NCI-H1436 treated with DMSO at 0.1 percent for 48 hours (cell line): ENCODE measurements around the gene CCDC188.

ENCODE experiments used
- DNase-seq: peaks from one replicate; lab custom pipeline; 2025; lab: John Stamatoyannopoulos, UW

Gene CCDC188

DNA sequence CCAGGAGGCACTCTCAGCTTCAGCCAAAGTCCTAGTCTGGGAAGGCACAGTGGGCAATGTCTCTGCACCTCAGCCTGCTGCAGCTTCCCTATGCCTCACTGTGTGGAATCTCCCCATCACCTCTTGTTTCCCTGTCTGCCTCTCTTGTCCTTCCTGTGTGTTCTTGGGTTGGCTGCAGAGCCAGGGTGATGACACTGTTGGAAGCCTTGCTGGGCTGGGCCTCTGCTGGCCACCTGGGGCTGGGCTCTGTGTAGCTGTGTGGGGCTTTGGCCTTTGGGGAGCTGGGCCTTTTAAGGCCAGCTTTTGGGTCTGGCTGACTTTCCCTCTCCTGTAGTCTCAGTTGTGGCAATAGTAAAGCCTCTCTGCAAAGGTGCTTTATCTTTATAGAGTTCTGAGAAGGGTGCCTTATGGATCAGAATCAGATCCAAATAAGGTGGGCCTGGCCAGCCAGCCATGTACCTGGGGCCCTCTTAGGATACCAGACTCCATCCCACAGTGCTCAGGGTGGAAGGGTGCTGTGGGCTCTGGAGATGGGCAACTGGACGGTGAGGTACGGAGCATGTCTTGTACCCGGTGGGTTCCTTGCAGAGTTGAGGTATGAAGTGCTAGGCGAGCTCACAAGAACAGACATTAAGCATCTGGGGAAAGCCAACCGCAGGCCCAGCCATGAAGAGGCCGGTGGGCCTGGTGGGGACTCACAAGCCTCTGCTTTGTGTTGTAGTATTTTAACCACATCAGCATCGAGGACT lies 45.2 kb downstream of the CCDC188 start:
- no peak for DNase-seq

- no peak for DNase-seq
Observed at GRCh38 chr22:20102203-20102780, 48.6 kb downstream of the CCDC188 start.

DNA sequence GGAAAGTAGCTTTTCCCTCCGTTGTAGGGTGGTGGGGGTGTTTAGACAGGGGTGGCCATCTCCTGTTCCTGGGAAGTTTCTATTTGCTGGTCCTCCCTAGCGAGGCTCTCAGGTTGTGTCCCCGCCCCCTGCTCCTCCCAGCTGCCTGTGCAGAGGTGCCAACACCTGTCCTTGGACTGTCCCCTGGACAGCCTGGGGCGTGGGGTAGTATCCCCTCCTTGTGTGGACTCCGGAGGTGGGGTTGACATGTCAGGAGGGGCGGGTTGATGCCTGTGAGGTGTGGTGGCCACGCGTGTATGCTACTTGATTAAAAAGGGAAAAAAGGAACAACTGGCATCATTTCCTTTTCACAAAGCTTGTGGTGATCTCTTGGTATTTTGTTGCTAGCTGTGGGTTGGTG lies 49.2 kb downstream of the CCDC188 start:
- no peak for DNase-seq

DNA sequence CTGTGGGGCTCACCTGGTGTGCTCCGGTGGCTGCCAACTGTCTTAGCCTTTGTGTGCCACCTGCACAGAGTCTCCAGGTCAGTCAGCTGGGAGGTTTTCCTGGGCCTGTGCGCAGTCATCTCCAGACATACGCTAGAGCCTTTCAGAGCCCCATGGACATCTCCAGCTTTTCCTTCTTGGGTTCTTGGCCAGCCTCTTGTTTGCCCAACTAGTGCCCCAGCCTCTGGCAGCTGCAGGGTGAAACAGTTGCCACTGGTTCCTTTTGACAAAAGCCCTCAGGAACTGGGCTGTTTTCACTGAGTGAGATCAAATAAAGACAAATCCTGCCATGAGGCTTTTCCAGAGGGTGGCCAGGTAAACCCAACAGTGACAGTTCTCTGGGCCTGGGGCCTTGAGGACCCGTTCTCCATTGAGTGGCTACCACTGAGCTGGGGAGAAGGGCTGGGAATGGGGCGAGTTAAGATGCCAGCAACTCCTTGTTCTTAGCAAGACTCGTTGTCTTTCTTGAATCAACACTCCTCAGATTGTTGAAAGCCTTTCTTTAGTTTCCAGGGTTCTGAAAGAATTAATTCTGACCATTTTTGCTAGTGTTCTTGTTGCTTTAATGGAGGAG lies 51.6 kb downstream of the CCDC188 start:
- DNase-seq, result no peak
